Endothelial cell (in vitro differentiated cells): ENCODE results near the gene CREB5. TPM values are rescaled to one million over a fixed set of nuclear protein-coding genes. Genes with fewer than 3 reads are reported as not detected.

Experiments used
- DNase-seq: peaks from one replicate; pipeline ENCODE4 v3.0.0; 2021; ENCODE audit warnings: low spot score
- H3K27ac Mint-ChIP-seq: one replicate; pipeline ENCODE4 v1.8.0; 2021; ENCODE audit warnings: mixed read lengths, inconsistent platforms; ENCODE audit not compliant: unreplicated experiment
- H3K27me3 Mint-ChIP-seq: one replicate; pipeline ENCODE4 v1.8.0; 2021; ENCODE audit warnings: mild to moderate bottlenecking, moderate library complexity, mixed read lengths, inconsistent platforms; ENCODE audit not compliant: unreplicated experiment
- H3K36me3 Mint-ChIP-seq: one replicate; pipeline ENCODE4 v1.8.0; 2021; ENCODE audit warnings: mild to moderate bottlenecking, low read depth, mixed read lengths, inconsistent platforms; ENCODE audit not compliant: unreplicated experiment
- H3K4me1 Mint-ChIP-seq: one replicate; pipeline ENCODE4 v1.8.0; 2021; ENCODE audit warnings: mild to moderate bottlenecking, mixed read lengths, inconsistent platforms; ENCODE audit not compliant: unreplicated experiment
- H3K4me3 Mint-ChIP-seq: one replicate; pipeline ENCODE4 v1.8.0; 2021; ENCODE audit warnings: mild to moderate bottlenecking, mixed read lengths, inconsistent platforms; ENCODE audit not compliant: unreplicated experiment
- H3K9me3 Mint-ChIP-seq: one replicate; pipeline ENCODE4 v1.8.0; 2021; ENCODE audit warnings: mixed read lengths, inconsistent platforms; ENCODE audit not compliant: unreplicated experiment
- CTCF ChIP-seq: fragments of 200-600 bp; sonication (generic); IDR thresholded peaks from one replicate; pipeline ENCODE4 v1.5.0; 2021; ENCODE audit warnings: antibody characterized with exemption; ENCODE audit not compliant: unreplicated experiment
- total RNA-seq: library from RNA; stranded (reverse); fragmentation: NEBNext Ultra II Directional; extraction: Animal tissue kit (Norgen Biotek cat#: 25700); gene quantifications from one replicate; pipeline ENCODE4 v1.2.1, GENCODE V29; 2021; ENCODE audit not compliant: unreplicated experiment

CREB5 gene
- total RNA-seq, 1 donor from 2014 or later: 5.6 TPM

- Mint-ChIP-seq H3K27ac (no peak overlapping the region), H3K9me3 (no peaks in the 10 kb centered on the region), H3K4me1 (no peaks in the 10 kb centered on the region), H3K36me3 (no peaks in the 10 kb centered on the region), H3K27me3 (no peaks in the 10 kb centered on the region), H3K4me3 (no peak overlapping the region)
- no peak for TF ChIP-seq CTCF
- DNase-seq: no peak
Measured at GRCh38 chr7:28524978-28525377, 112.7 kb downstream of the CREB5 start.

GRCh38 chr7:28528899-28529298 is 116.6 kb downstream of the CREB5 start:
- Mint-ChIP-seq H3K27ac (no peak overlapping the region), H3K36me3 (no peaks in the 10 kb centered on the region), H3K27me3 (peaks cover 2% of the 10 kb centered on the region), H3K9me3 (no peaks in the 10 kb centered on the region), H3K4me1 (no peaks in the 10 kb centered on the region), H3K4me3 (no peak overlapping the region)
- TF ChIP-seq CTCF: no peak
- no peak for DNase-seq

- Mint-ChIP-seq H3K27me3 (peaks cover 2% of the 10 kb centered on the region), H3K4me3 (no peak overlapping the region), H3K36me3 (no peaks in the 10 kb centered on the region), H3K9me3 (no peaks in the 10 kb centered on the region), H3K4me1 (no peaks in the 10 kb centered on the region), H3K27ac (no peak overlapping the region)
- no peak for DNase-seq
- no peak for TF ChIP-seq CTCF
Measured at GRCh38 chr7:28529755-28530154, 117.4 kb downstream of the CREB5 start.

GRCh38 chr7:28530175-28530802 is 118.0 kb downstream of the CREB5 start:
- no peak overlapping the region for H3K27ac Mint-ChIP-seq
- H3K4me1 Mint-ChIP-seq: no peaks in the 10 kb centered on the region
- peaks cover 2% of the 10 kb centered on the region for H3K27me3 Mint-ChIP-seq
- no peaks in the 10 kb centered on the region for H3K9me3 Mint-ChIP-seq
- H3K36me3 Mint-ChIP-seq: no peaks in the 10 kb centered on the region
- H3K4me3 Mint-ChIP-seq: no peak overlapping the region
- TF ChIP-seq CTCF: no peak
- DNase-seq: no peak

- Mint-ChIP-seq H3K4me1 (no peaks in the 10 kb centered on the region), H3K27ac (no peak overlapping the region), H3K27me3 (peaks cover 2% of the 10 kb centered on the region), H3K9me3 (no peaks in the 10 kb centered on the region), H3K36me3 (no peaks in the 10 kb centered on the region), H3K4me3 (no peak overlapping the region)
- DNase-seq: no peak
- no peak for TF ChIP-seq CTCF
Measured at GRCh38 chr7:28530803-28531175, 118.5 kb downstream of the CREB5 start.
